HepG2 (cell line): ENCODE data around the gene RHOBTB1. TPM values are rescaled to one million over a fixed set of nuclear protein-coding genes. Genes with fewer than 3 reads are reported as not detected.

Experiments
- CBX2 ChIP-seq, 2 experiments: fragments of 200-600 bp in 1 of 2; sonication (generic); formaldehyde crosslinking in 1 of 2; IDR thresholded peaks; 2 replicates each; pipeline versions ENCODE4 v1.7.0 to v1.8.1; 2018 to 2022; ENCODE audit warnings: low read depth in 2 of 2, low read length in 1 of 2, mild to moderate bottlenecking in 1 of 2, missing genetic modification reagents in 1 of 2
- GLMP ChIP-seq: sonication (generic); formaldehyde crosslinking; IDR thresholded peaks from 2 replicates; pipeline ENCODE4 v1.9.0; 2021; ENCODE audit warnings: missing genetic modification reagents, mild to moderate bottlenecking, borderline replicate concordance
- HES4 ChIP-seq: sonication (generic); formaldehyde crosslinking; IDR thresholded peaks from 2 replicates; pipeline ENCODE4 v1.9.0; 2021; ENCODE audit warnings: mild to moderate bottlenecking, missing genetic modification reagents, borderline replicate concordance
- HMG20B ChIP-seq: conservative IDR thresholded peaks from 2 replicates; pipeline ENCODE4 v1.6.1; 2016; ENCODE audit warnings: missing genetic modification reagents, missing compliant biosample characterization
- NRL ChIP-seq: sonication (generic); formaldehyde crosslinking; IDR thresholded peaks from 2 replicates; pipeline ENCODE4 v1.5.0; 2020; ENCODE audit warnings: missing genetic modification reagents, mild to moderate bottlenecking, moderate library complexity, borderline replicate concordance
- REPIN1 ChIP-seq: sonication (generic); formaldehyde crosslinking; IDR thresholded peaks from 2 replicates; pipeline ENCODE4 v1.8.0; 2022; ENCODE audit warnings: missing genetic modification reagents, low read depth, mild to moderate bottlenecking, borderline replicate concordance
- SNRNP70 ChIP-seq: fragments of 200-400 bp; formaldehyde crosslinking; IDR thresholded peaks from 2 replicates; pipeline ENCODE4 v1.6.1; 2017; ENCODE audit warnings: mild to moderate bottlenecking, low read depth, low read length, moderate library complexity
- SRF ChIP-seq: IDR thresholded peaks from 2 replicates; pipeline ENCODE4 v1.6.1; 2011; ENCODE audit warnings: mild to moderate bottlenecking, low read depth, low read length, moderate library complexity
- SRY ChIP-seq: sonication (generic); formaldehyde crosslinking; IDR thresholded peaks from 2 replicates; pipeline ENCODE4 v1.8.0; 2022; ENCODE audit warnings: mild to moderate bottlenecking, missing genetic modification reagents
- TCF7L2 ChIP-seq: IDR thresholded peaks from 2 replicates; pipeline ENCODE4 v1.6.1; 2011; ENCODE audit warnings: mild to moderate bottlenecking, low read depth, low read length, moderate library complexity
- TOE1 ChIP-seq: sonication (generic); formaldehyde crosslinking; IDR thresholded peaks from 2 replicates; pipeline ENCODE4 v1.4.0; 2020; ENCODE audit warnings: mild to moderate bottlenecking, missing genetic modification reagents
- XRCC5 ChIP-seq: fragments of 200-400 bp; formaldehyde crosslinking; optimal IDR thresholded peaks from 2 replicates; pipeline ENCODE3; 2017; ENCODE audit warnings: mild to moderate bottlenecking, low read length
- ZFP36 ChIP-seq: fragments of 150-350 bp; IDR thresholded peaks from 2 replicates; pipeline ENCODE4 v1.6.1; 2018; ENCODE audit warnings: borderline replicate concordance, low read length, low read depth; ENCODE audit not compliant: partially characterized antibody
- ZNF564 ChIP-seq: sonication (generic); formaldehyde crosslinking; IDR thresholded peaks from 2 replicates; pipeline ENCODE4 v1.8.1; 2023; ENCODE audit warnings: mild to moderate bottlenecking, missing genetic modification reagents
- ZNF646 ChIP-seq: sonication (generic); formaldehyde crosslinking; IDR thresholded peaks from 2 replicates; pipeline ENCODE4 v1.9.0; 2021; ENCODE audit warnings: mild to moderate bottlenecking, missing genetic modification reagents
- ZNF720 ChIP-seq: sonication (generic); formaldehyde crosslinking; IDR thresholded peaks from 2 replicates; pipeline ENCODE4 v1.4.0; 2020; ENCODE audit warnings: missing genetic modification reagents
- ZNF768 ChIP-seq: sonication (generic); formaldehyde crosslinking; IDR thresholded peaks from 2 replicates; pipeline ENCODE4 v1.4.0; 2020; ENCODE audit warnings: missing genetic modification reagents
- ZNF83 ChIP-seq: sonication (generic); formaldehyde crosslinking; IDR thresholded peaks from 2 replicates; pipeline ENCODE4 v1.4.0; 2020; ENCODE audit warnings: missing genetic modification reagents, mild to moderate bottlenecking, borderline replicate concordance
- polyA plus RNA-seq, 8 experiments: library from polyadenylated mRNA; depleted of rRNA in 3 of 8; stranded (reverse) in 7 of 8; unstranded in 1 of 8; fragments of >200 nt; fragmentation: Illumina TruSeq in 4 of 8; extraction: Trizol in 4 of 8; gene quantifications; 2 replicates each; pipeline versions ENCODE4 v1.2.1 to v1.2.3, GENCODE V29; 2011 to 2016; ENCODE audit warnings: low read depth in 4 of 8, missing spikeins in 1 of 8, mixed read lengths in 1 of 8; ENCODE audit not compliant: insufficient read depth in 1 of 8
- total RNA-seq, 5 experiments: library from RNA; depleted of rRNA; stranded (reverse); fragments of >200 nt; fragmentation: Illumina TruSeq; extraction: Trizol; gene quantifications; 2 replicates each; pipeline ENCODE4 v1.2.3, GENCODE V29; 2016; ENCODE audit warnings: low read depth in 1 of 5
- TF ChIP-seq, protein P1 (sequence below): IDR thresholded peaks from 2 replicates; pipeline ENCODE4 v1.6.1; 2016; ENCODE audit warnings: missing compliant biosample characterization, missing genetic modification reagents, borderline replicate concordance
- TF ChIP-seq, protein P2 (sequence below): sonication (generic); formaldehyde crosslinking; IDR thresholded peaks from 2 replicates; pipeline ENCODE4 v1.4.0; 2020; ENCODE audit warnings: mild to moderate bottlenecking, low read depth, missing genetic modification reagents

Gene RHOBTB1
- total and polyA plus RNA-seq, 2 of the 13 experiments (the other 11 are each of a cell fraction or from before 2014, with no cell fraction given), result 18.8 to 59.5 TPM

DNA sequence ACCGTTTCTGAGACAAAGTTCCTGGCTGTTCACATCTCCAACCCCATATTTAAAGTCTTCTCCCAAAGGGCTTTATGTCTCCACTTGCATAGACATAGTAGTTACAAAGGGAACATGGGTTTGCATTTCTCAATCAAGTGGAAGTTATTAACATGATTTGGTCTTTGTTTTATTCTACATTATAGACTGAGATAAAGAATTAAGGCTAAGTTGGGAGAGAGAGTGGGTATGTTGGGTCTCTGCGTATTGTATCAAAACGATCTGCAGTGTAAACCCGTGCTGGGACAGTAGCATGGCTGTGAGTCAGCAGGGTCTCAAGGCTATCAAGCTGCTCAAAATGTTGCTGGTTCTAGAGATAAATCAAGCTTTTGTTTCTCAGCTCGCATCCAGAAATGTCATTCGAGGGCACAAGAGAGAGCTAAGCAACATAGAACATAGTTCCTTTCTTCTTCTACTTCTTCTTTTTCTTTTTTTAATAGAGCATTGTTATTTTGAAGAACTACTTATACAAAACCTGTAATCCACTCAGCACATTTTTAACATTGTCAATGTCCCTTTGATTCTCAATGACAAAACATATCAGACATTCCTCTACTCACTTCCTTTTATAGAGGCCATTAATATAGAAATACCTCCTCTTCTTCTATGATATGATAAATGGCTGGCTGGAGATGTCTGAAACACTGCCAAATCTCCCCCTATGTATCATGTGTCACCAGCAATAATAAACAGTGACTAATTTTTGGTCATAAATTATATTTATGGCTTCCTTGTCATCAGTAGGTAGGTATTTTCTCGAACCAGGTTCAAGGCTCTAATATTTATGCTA, 34.5 kb upstream of the RHOBTB1 start (continued):
- TF ChIP-seq, protein P1, sequence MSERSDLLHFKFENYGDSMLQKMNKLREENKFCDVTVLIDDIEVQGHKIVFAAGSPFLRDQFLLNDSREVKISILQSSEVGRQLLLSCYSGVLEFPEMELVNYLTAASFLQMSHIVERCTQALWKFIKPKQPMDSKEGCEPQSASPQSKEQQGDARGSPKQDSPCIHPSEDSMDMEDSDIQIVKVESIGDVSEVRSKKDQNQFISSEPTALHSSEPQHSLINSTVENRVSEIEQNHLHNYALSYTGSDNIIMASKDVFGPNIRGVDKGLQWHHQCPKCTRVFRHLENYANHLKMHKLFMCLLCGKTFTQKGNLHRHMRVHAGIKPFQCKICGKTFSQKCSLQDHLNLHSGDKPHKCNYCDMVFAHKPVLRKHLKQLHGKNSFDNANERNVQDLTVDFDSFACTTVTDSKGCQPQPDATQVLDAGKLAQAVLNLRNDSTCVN (CRISPR knock-in tag), result peak; percentile 90
- TF ChIP-seq SNRNP70, result no peak
- TF ChIP-seq SRF, result no peak
- TF ChIP-seq XRCC5, result peak; percentile 26
- TF ChIP-seq SRY, result no peak
- TF ChIP-seq HMG20B (CRISPR knock-in tag), result no peak
- no peak for TF ChIP-seq GLMP
- TF ChIP-seq REPIN1 (CRISPR knock-in tag), result no peak
- no peak for TF ChIP-seq ZNF646
- no peak for TF ChIP-seq HES4 (CRISPR knock-in tag)
- no peak for TF ChIP-seq ZFP36
- TF ChIP-seq ZNF720 (CRISPR knock-in tag), result no peak
- no peak for TF ChIP-seq ZNF83 (CRISPR knock-in tag)
- TF ChIP-seq CBX2 (IDR thresholded peaks at IDR 0.05; ENCODE audit: low read depth, low read length), result no peak
- no peak for TF ChIP-seq CBX2 (CRISPR knock-in tag; IDR thresholded peaks at IDR 0.05; ENCODE audit: low read depth)
- no peak for TF ChIP-seq ZNF564 (CRISPR knock-in tag)
- no peak for TF ChIP-seq TOE1 (CRISPR knock-in tag)
- no peak for TF ChIP-seq TCF7L2
- no peak for TF ChIP-seq ZNF768
- TF ChIP-seq, protein P2, sequence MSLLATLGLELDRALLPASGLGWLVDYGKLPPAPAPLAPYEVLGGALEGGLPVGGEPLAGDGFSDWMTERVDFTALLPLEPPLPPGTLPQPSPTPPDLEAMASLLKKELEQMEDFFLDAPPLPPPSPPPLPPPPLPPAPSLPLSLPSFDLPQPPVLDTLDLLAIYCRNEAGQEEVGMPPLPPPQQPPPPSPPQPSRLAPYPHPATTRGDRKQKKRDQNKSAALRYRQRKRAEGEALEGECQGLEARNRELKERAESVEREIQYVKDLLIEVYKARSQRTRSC, result no peak
- TF ChIP-seq NRL (CRISPR knock-in tag), result no peak
